Subcutaneous abdominal adipose tissue (tissue), 5 donors: ENCODE results near the gene NOS1AP.

Experiments
- H3K27ac ChIP-seq: one replicate; pipeline ENCODE4 v1.7.0; 2013; ENCODE audit warnings: low read depth, mild to moderate bottlenecking, inconsistent platforms, low read length, moderate library complexity
- H3K27me3 ChIP-seq, 5 donors: one replicate each; pipeline ENCODE4 v1.7.0; 2013; ENCODE audit warnings: low read length in 5 of 5, inconsistent platforms in 1 of 5; ENCODE audit not compliant: control insufficient read depth in 5 of 5, insufficient read depth in 4 of 5
- H3K36me3 ChIP-seq, 5 donors: one replicate each; pipeline ENCODE4 v1.7.0; 2013; ENCODE audit warnings: low read length in 5 of 5; ENCODE audit not compliant: control insufficient read depth in 5 of 5, insufficient read depth in 5 of 5
- H3K4me1 ChIP-seq, 5 donors: one replicate each; pipeline ENCODE4 v1.7.0; 2013; ENCODE audit warnings: low read length in 5 of 5, mild to moderate bottlenecking in 3 of 5, moderate library complexity in 1 of 5; ENCODE audit not compliant: control insufficient read depth in 5 of 5, insufficient read depth in 5 of 5
- H3K4me3 ChIP-seq, 5 donors: one replicate each; pipeline ENCODE4 v1.7.0; 2013; ENCODE audit warnings: low read length in 5 of 5, low read depth in 1 of 5
- H3K9ac ChIP-seq, 5 donors: one replicate each; pipeline ENCODE4 v1.7.0; 2013; ENCODE audit warnings: low read length in 5 of 5, mild to moderate bottlenecking in 4 of 5, moderate library complexity in 3 of 5
- H3K9me3 ChIP-seq, 5 donors: one replicate each; pipeline ENCODE4 v1.7.0; 2013; ENCODE audit warnings: low read length in 5 of 5; ENCODE audit not compliant: control insufficient read depth in 5 of 5
- donor health status: healthy.
- donor health status: healthy.
- donor health status: healthy.
- donor health status: healthy.
- donor health status: healthy.

The NOS1AP gene

GRCh38 chr1:162385702-162386101 lies 316.2 kb downstream of the NOS1AP start:
- Histone ChIP-seq H3K4me1 (peaks cover 0 to 5% (median 0%) of the 10 kb centered on the region in 5 donors), H3K9me3 (no peaks in the 10 kb centered on the region), H3K27ac (no peak overlapping the region), H3K9ac (no peak overlapping the region), H3K36me3 (peaks cover 0 to 12% (median 0%) of the 10 kb centered on the region in 5 donors), H3K4me3 (no peak overlapping the region), H3K27me3 (no peaks in the 10 kb centered on the region)

DNA sequence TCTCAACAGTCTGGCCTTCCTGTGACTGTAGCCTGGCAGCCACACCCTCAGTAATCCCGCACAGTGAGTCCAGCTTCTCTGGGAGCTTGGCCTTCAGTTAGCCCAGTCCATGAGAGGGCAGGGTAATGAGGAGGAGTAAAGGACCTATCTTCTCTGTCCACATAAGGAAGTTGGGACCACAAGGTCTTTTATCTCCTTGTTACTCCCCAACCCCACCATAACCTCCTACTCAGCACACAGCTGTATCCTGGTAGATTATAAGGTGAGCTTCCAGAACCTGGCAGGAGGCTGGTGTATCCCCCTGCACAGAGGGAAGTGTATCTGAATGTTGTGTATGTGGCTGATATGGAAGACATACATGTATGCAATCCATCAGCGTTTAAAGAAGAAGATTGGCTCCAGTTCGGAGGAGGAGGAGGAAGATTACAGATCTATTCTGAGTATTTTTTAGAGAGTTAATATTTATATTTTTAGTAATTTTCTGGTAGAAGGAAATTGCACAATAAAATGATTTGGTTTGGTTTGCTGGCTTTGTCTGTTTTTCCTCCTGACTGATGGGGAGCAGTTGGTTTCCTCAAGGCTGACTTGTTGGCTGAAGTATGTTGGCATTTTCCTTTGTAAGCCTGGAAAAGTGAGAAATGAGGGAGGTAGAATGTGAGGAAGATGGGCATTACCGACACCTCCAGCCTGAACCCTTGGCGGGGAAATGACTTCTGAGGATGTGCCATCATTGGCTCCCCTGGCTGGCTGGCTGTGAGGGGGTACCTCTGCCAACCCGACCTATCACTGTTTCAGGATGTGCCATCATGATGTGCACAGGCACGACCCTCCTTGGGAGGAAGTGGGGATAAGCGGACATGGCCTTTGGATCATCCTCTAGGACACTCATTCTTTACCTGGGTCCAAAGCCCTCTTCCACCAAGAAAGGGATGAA lies 317.1 kb downstream of the NOS1AP start:
- Histone ChIP-seq H3K27me3 (no peaks in the 10 kb centered on the region), H3K9me3 (no peaks in the 10 kb centered on the region), H3K27ac (no peak overlapping the region), H3K36me3 (peaks cover 0 to 12% (median 0%) of the 10 kb centered on the region in 5 donors), H3K9ac (no peak overlapping the region), H3K4me3 (no peak overlapping the region), H3K4me1 (peaks cover 0 to 5% (median 0%) of the 10 kb centered on the region in 5 donors)

DNA sequence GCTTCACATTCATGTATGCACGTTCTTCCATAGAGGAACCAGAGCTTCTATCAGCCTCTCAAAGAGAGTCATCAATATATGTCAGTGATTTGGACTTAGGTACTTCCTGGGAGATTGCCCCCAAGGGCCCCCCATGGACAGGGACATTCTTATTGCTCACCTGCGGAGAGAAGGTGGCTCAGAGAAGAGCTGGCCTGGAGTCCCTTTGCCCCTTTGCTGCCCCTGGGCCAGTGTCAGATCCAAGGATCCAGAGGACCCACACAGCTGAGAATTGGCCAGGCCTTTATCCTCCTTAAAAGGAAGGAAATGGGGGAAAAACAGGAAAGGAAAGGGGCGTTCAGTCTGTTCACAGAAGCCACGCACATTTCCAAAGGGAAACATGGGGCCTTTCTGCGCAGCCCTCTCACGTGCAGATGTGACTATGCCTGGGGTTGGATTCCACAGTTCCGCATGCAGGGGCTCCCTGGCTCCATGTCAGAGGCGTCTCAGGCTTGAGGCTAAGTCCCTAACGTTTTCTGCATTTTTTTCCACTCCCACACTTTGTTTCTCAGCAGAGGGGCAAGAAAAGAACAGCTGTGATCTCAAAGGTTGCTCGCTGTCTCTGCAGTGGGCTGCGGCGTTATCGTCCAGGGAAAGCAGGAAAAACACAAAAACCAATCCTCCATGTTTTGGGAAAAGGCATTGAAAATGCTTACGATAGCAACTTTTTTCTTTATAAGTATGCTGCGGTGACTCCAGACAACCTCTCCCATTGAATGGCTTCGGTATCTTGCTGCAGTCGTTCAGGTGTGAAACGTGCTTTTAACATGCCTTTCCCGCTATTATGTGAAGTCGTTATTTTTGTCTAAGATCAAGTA lies 318.0 kb downstream of the NOS1AP start:
- Histone ChIP-seq H3K9me3 (no peaks in the 10 kb centered on the region), H3K27me3 (no peaks in the 10 kb centered on the region), H3K9ac (no peak overlapping the region), H3K27ac (no peak overlapping the region), H3K4me3 (no peak overlapping the region), H3K4me1 (peaks cover 0 to 5% (median 5%) of the 10 kb centered on the region in 5 donors), H3K36me3 (peaks cover 0 to 12% (median 0%) of the 10 kb centered on the region in 5 donors)

DNA sequence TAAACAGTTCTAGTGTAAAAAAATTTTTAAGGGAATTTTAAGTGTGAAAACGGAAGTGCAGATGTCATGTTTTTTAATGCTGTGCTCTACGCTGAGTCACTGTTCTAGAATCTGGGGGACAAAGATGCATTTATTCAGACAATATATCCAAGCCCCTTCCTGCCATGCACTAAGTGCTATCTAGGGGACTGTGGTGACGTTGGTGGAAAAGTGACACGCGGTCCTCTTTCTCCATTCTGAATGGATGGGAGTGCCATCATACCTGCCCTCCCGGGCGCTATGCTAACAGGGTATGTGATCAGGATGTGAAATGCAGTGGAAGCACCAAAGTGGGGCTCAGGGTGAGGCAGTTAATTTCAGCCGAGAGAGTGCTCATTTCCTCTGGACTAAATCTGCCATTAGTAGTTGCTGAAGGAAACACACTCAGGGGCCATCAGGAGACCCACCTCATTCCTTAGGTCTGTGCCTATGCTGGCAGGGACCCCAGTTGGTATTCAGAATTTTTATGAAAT lies 318.6 kb downstream of the NOS1AP start:
- Histone ChIP-seq H3K4me1 (peaks cover 0 to 5% (median 5%) of the 10 kb centered on the region in 5 donors), H3K9me3 (no peaks in the 10 kb centered on the region), H3K27me3 (no peaks in the 10 kb centered on the region), H3K36me3 (peaks cover 0 to 11% (median 0%) of the 10 kb centered on the region in 5 donors), H3K27ac (no peak overlapping the region), H3K9ac (no peak overlapping the region), H3K4me3 (no peak overlapping the region)

GRCh38 chr1:162388615-162389014 lies 319.1 kb downstream of the NOS1AP start:
- Histone ChIP-seq H3K27ac (no peak overlapping the region), H3K9me3 (no peaks in the 10 kb centered on the region), H3K27me3 (no peaks in the 10 kb centered on the region), H3K9ac (no peak overlapping the region), H3K4me1 (peaks cover 0 to 5% (median 5%) of the 10 kb centered on the region in 5 donors), H3K4me3 (no peak overlapping the region), H3K36me3 (peaks cover 0 to 7% (median 0%) of the 10 kb centered on the region in 5 donors)

GRCh38 chr1:162389021-162389818 lies 319.7 kb downstream of the NOS1AP start:
- Histone ChIP-seq H3K9me3 (no peaks in the 10 kb centered on the region), H3K4me3 (no peak overlapping the region), H3K9ac (no peak overlapping the region), H3K27ac (no peak overlapping the region), H3K27me3 (no peaks in the 10 kb centered on the region), H3K36me3 (peaks cover 0 to 4% (median 0%) of the 10 kb centered on the region in 5 donors), H3K4me1 (peaks cover 0 to 5% (median 5%) of the 10 kb centered on the region in 5 donors)

DNA sequence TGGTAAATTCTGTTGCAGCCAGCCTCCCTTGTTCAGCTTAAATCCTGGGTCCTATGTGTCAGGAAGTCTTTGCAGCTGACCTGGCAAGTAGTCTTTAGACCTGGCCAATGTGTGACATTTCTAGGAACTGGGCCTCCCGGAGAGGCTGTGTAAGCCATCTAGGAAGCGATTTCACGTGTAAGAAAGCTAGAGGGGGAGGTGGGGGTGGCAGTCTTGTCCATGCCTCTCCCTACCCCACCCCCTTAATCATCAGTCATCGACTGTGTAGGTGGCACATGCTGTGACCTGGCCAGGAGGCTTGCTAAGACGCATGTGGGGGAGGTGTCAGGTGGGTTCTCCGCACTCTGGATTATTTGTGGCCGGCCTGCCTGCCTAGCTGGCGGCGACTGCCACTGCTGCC lies 320.5 kb downstream of the NOS1AP start:
- no peak overlapping the region for H3K27ac ChIP-seq
- H3K27me3 ChIP-seq: no peaks in the 10 kb centered on the region
- peaks cover 0 to 5% (median 5%) of the 10 kb centered on the region in 5 donors for H3K4me1 ChIP-seq
- peaks cover 0 to 4% (median 0%) of the 10 kb centered on the region in 5 donors for H3K36me3 ChIP-seq
- no peak overlapping the region for H3K4me3 ChIP-seq
- H3K9ac ChIP-seq: no peak overlapping the region
- no peaks in the 10 kb centered on the region for H3K9me3 ChIP-seq

GRCh38 chr1:162390396-162391185 lies 321.1 kb downstream of the NOS1AP start:
- H3K27me3 ChIP-seq: no peaks in the 10 kb centered on the region
- H3K36me3 ChIP-seq: no peaks in the 10 kb centered on the region
- H3K4me3 ChIP-seq: no peak overlapping the region
- no peak overlapping the region for H3K27ac ChIP-seq
- H3K4me1 ChIP-seq: peaks cover 0 to 5% (median 5%) of the 10 kb centered on the region in 5 donors
- H3K9me3 ChIP-seq: no peaks in the 10 kb centered on the region
- no peak overlapping the region for H3K9ac ChIP-seq
